Measurements from ENCODE around the gene MLF2.

Gene MLF2, protein sequence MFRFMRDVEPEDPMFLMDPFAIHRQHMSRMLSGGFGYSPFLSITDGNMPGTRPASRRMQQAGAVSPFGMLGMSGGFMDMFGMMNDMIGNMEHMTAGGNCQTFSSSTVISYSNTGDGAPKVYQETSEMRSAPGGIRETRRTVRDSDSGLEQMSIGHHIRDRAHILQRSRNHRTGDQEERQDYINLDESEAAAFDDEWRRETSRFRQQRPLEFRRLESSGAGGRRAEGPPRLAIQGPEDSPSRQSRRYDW
- total RNA-seq, result 37.7 to 45.4 reads per million in 2 donors

DNA sequence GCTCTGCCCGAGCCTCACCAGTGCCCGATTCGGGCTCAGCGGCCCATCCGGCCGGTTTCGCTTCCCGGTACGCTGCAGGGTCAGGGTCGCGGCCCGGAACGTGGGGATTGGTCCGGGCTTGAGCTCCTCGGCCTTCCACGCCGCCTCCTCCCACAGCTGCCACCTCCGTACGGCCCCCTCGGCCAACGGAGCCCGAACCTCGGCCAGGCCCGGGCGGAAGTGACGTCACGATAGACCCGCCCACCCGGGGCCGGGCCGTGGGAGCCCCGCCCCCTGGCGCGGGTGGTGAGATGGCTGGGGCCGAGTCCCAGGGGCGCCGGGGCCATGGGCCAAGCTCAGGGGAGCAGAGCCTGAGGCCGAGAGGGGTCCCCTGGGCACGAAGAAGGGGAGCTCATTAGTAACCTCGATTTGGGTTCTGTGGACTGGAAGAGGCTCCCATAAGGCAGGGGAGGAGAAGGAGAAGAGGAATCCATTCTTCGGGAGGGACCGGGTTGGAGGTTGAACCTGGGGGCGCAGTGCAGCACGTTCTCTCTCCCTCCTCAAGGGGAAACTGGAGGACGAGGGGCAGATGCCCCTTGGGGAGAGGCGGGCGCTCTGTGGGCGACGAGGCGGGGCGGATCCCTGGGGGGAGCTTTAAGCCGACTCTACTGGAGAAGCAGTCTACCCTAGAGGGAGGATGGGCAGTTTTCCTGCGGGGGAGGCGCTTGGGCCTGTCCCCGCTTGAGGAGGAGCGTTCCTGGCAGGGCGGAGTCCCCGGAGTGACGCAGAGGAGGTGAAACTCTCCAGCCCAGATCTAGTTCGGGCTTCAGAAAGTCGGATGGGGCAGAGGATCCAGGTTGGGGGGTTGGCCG, at the start of gene MLF2:
MLF2 (minus strand) TSS at position 221 of the 851 bp plus-strand sequence. CDS start 807 bp downstream, outside the sequence.
- DNase-seq, result peak; percentile 97

DNA sequence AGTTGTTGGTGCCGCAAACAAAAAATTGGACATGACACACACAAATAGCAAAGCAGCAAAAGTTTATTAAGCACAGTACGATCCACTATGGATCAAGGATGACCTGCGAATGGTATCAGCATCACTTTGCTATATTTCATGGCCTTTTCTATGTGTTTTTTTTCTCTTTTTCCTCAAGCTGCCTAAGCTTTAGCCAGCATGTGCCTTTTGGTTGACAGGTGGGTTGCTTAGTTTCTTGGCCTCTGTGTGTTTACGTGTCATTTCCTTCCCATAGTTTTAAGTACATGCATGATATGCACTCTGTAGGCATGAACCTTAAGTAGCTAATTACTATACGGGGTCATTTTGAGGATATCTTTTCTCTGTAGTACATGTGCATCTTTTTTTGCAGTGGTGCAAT, 46.2 kb upstream of the MLF2 start:
- no peak for DNase-seq

DNA sequence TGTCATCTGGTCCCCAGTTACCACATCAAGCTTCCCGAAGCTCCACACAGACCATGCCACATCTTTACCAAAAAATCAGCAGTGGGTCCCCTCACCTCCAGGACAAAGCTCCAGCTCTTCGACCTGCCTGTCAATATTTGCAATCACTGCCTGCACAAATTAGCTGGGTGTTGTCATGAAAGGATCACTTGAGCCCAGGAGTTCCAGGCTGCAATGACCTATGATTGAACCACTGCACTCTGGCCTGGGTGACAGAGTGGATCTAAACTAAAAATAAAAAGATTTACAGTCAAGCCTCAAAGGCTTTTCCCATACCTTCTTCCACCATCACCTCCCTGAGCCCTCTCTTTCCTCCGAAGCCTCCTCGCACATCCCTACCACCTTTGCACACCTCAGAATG, 43.6 kb upstream of the MLF2 start:
- DNase-seq, result no peak

DNA sequence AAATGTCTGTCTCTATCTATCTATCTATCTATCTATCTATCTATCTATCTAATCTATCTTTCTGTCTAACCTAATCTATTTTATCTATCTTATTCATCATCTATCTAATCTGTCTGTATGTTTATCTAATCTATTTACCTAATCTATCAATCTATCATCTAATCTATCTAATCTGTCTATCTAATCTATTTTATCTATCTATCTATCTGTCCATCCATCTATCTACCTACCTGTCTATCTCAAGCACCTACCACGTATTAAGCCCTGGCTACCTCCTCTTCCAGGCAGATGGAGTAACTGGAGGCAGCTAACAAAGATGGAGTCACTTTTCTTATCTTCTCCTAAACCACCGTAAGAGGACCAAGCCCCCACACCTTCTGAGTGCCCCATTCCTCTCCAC, 42.1 kb upstream of the MLF2 start:
- DNase-seq, result no peak

DNA sequence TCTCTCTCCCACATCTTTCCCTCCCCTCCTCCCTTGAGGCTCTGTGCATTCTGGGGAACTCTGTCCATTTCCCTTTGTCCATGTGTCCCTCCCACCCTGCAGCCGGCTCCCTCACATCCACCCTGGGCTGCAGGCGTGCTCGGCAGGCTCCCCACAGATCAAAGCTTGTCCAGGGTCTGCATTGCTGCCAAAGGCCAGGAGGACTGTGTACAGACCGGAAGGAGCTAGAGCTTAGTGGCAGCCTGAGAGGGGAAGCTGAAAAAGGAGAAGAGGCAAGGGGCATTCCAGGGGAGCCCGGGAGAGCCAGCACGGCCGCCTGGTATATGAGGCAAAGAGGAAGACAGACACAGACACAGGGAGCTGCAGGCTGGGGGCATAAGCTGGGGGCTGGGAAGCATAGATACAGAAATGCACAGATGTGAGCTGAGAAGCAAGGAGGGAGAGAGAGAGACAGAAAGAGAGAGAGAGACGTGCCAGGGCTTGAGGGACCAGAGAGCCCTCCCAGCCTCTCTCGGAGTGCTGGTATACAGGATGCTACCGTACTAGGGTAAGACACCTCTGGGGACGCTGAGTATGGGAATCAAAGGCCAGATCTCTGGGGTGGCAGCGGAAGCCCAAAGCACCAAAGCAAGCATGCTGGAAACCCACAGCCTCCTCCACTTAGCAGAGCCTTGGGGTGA, 39.7 kb upstream of the MLF2 start:
- DNase-seq, result no peak

DNA sequence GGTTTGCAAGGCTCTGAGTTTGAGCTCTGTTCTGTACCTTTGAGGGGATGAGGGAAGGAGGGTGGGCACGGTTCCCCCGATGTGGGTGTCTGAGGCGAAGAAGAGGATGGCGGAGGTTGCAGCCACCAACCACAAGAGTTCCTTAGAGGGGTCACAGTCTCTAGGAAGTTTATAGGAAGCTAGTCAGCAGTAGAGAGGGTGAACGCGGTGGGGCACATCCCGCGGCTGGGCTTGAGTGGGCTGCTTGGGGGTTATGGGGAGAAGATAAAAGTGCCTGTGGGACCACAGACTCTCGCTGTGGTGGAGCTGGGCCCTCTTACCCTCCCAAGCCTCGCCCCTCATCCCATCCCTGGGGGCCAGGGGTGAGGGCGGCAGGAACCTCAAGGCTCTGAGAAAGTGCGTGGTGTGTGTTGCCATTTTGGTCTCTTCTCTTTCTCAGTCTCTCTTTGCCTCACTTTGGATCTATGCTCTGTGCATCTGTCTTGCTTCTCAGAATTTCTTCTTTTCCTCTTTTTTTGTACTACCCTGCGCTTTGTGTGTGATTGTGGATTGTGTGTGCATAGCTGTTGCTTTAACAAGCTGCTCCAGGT, 39.1 kb upstream of the MLF2 start:
- no peak for DNase-seq

DNA sequence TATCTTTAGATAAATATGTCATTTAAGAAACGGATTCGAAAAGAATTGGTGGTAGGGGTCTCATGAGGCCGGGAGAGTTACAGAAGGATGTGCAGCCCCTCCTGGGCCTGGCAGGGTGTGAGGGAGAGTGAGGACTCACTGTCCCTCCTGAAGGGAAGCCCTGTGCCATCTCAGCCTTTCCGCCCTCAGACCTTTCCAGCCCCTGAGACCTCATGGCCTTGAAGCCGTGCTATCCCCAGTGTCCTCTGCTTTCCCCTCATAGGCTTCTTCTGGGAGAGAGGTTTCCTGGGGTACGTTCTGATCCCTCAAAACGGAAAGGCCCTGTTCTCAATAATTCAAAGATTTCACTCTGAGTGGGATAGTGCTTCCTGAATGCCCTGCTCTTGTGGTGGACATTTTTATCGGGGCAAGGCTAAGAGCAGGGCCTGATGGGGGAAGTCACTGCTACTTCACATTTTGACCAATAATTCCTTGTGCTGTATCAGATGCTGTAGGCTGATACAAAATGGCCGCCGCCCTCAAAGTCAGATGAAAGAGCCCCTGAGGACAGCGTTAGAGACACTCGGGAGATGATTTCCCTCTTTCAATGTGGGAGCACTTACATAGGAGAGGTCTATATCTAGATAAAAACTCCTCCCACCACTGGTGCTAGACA, 37.7 kb upstream of the MLF2 start:
- DNase-seq, result peak; percentile 38

DNA sequence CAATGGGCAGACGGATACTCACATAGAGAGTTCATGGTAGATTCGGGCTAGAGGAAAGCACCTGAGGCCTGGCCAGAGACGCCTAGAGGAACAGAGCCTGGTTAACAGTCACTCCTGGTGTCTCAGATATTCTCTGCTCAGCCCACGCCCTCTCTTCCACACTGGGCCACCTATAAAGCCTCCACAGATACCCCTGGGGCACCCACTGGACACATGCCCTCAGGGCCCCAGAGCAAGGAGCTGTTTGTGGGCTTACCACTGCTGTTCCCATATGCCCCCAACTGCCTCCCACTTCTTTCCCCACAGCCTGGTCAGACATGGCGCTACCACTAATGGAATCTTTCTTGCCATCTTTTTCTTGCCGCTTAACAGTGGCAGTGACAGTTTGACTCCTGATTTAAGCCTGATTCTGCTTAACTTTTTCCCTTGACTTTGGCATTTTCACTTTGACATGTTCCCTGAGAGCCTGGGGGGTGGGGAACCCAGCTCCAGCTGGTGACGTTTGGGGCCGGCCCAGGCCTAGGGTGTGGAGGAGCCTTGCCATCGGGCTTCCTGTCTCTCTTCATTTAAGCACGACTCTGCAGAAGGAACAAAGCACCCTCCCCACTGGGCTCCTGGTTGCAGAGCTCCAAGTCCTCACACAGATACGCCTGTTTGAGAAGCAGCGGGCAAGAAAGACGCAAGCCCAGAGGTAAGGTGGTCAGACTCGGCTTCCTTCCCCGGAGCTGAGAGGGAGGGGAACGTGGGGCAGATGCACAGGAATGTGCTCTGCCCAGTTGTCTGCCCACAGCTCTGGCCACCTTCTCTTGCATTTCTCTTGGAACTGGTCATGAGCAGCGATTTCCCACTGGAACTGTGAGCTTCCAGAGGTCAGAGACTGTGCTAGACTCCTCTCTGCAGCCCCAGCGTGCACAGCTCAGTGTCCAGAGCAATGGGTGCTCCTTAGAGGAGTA, 36.3 kb upstream of the MLF2 start, which contains the start of gene CD4:
CD4 (plus strand) TSS at position 557 of the 953 bp plus-strand sequence. CDS start 10,611 bp downstream, outside the sequence.
- peak; percentile 53 for DNase-seq

DNA sequence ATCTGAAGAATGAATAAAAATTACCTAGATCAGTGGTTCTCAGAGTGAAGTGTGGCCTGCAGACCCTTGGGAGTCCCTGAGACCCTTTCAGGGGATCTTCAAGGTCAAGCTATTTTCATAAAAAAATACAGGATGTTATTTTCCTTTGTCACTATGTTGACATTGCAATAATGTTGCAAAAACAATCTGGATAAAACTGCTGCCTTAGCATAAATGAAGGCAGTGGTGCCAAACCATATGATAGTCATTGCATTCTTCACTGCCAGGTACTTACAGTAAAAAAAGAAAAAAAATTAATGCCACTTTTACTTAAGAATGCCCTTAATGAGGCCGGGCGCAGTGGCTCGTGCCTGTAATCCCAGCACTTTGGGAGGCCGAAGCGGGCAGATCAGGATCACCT, 34.4 kb upstream of the MLF2 start:
- no peak for DNase-seq

DNA sequence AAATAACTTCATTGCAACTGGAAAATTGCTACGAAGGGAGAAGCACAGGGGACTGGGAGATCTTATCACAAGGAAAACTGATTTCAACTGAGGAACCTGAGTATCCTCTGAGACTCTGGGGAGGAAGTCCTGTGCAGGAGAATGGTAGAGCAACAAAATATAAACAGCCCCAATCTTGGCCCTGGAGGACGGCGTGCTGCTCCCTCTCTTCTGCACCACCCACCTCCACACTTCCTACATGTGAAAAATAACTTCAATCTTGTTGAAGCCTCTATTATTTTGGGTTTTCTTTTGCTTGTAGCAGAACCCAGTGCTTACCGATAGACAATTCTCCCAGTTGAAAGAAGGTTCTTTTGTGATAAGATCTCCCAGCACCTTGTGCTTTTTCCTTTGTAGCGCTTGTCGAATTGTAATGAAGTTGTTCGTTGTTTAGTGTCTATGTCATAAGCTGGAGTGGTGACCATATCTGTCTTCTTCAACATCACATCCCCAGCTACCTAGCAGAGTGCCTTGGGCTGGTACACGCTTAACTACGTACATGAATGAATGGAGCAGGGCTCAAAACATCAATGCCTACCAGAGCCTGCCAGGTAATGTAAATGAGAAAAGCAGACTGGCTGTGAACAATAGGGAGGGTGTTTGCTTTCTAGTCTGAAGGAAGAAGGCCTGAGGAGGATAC, 33.6 kb upstream of the MLF2 start:
- no peak for DNase-seq

DNA sequence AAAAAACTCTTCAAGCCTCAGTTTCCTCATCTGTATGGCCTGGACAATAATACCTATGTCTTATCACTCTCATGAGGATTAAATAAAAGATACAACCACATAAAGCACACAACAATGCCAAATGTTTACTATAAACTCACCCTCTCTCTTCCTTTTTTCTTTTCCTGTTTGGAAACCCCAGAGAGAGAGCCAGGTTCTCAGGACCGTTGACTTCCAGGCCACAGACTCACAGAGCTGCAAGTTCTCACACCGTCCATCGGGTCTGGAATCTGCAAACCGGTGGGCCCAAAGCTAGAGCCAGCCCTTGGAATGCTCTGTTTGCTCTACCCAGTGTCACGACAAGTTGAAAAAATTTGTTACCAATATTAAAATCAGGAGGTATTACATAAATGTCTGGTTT, 31.8 kb upstream of the MLF2 start:
- DNase-seq, result no peak

DNA sequence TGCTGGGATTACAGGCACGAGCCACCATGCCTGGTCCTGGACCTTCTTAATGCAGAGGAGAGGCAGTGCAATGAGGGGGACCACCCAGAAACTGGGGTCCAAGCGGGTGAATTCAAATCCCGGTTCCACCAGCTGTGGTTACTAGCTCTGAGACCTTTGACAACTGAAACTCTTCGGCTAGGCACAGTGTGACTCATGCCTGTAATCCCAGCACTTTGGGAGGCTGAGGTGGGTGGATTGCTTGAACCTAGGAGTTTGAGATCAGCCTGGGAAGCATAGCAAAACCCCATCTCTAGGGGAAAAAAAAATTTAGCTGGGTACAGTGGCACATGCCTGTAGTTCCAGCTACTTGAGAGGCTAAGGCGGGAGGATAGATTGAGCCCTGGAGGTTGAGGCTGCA, 31.4 kb upstream of the MLF2 start:
- DNase-seq, result no peak

DNA sequence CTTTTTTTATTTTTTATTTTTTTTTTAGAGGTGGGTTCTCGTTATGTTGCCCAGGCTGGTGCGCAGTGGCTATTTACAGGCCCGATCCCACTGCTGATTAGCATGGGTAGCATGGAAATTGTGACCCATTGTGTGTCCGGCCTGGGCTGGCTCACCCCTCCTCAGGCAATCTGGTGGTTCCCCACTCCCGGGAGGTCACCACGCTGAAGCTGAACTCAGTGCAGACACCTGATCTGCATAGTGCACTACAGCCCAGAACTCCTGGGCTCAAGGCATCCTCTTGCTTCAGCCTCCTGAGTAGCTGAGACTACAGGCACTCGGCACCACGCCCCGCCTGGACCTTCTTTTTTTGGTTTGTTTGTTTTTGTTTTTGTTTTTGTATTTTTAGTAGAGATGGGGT, 30.9 kb upstream of the MLF2 start:
- no peak for DNase-seq

DNA sequence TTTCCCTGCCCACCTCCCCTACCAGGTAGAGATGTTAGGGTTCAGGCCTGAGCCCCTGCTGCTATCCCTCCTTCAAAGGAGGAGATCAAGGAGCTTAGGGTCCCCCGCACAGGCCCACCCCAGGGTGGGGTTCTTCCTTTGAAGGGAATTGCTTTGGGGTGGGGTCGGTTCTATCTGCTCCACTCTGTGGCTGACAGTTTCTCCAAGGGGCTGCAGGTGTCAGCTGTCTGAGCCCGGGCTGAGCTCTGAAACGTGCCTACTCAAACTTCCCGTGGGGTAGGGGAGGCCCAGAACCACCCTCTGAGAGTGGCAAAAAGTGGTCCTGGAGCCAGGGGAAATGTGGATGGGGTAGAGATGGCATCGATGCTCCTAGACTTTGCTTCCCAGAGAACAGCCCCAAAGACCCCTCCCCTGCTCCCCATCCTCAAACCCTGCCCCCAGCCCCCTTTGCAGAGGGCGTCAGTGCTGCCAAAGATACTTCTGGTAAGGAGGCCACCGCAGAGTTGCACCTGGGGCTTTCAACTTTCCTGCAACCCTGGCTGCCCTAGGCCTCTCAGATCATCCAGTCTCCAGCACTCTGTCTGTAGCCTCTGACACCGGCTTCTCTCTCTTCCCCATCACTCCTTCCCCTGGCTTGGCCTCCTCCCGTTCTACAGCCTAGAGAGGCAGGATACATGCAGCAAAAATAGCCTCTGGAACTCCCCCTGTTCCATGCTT, 30.1 kb upstream of the MLF2 start:
- no peak for DNase-seq

DNA sequence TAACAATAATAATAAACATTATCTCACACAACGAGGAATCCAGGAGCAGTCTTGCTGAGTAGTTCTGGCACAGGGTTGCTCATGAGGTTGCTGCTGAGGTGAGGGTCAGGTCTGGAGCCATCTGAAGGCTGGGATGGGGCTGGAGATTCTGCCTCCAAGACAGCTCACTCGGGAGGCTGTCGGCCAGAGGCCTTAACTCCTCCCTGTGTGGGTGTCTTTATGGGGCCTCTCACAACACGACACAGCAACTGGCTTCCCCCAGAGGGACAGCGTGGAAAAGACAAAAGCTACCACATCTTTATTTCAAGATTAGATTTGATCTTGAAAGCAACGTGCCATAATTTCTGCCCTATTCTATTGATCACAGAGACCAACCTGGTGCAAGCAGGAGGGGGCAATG, 29.2 kb upstream of the MLF2 start:
- DNase-seq, result no peak

DNA sequence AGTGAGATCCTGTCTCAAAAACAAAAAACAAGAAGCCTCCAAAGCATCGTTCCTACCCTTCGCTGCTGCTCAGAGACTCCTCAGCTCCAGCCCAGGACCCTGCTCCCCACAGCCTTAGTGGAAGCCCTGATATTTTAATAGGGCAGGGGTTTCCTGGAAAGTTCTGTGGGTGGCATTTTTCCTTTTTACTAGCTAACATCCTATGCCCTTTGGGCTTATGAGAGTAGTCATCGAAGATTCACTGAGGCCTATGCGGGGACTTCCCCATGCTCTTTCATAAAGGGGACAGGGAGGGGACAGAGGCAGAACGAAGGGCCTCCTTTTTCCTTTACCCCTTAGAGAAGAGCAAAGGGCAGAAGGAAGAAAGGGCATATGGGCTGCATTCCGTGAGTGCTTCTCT, 27.6 kb upstream of the MLF2 start:
- DNase-seq, result no peak

DNA sequence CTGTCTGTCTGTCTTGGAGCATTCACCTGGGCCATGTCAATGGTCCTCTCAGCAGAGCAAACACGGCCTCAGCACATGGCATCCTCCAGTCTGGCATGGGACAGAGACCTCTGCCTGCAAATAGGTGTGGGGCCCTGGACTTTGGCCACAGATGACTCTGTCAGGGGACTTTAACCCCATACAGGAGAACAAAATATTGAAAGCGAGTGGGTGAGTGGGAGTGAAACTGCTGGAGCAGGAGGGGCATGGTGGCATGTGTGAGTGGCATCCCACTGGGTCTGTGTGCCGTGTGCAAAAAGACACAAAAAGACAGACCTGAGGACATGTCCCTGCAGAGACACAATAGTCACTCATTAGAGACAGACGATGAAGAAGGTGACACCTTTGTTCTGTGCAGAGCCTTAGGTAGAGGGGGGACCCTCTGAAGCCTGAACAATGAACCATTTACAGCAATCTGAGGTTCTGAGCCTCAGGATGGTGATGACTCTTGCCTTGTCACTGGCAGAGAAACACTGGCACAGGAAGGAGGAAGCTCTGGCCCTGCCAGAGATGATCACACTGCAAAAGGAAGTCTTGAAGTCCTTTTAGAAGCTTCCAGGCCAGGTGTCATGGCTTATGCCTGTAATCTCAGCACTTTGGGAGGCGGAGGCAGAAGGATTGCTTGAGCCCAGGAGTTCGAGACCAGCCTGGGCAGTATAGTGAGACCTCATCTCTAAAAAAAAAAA, 26.9 kb upstream of the MLF2 start:
- DNase-seq, result no peak

DNA sequence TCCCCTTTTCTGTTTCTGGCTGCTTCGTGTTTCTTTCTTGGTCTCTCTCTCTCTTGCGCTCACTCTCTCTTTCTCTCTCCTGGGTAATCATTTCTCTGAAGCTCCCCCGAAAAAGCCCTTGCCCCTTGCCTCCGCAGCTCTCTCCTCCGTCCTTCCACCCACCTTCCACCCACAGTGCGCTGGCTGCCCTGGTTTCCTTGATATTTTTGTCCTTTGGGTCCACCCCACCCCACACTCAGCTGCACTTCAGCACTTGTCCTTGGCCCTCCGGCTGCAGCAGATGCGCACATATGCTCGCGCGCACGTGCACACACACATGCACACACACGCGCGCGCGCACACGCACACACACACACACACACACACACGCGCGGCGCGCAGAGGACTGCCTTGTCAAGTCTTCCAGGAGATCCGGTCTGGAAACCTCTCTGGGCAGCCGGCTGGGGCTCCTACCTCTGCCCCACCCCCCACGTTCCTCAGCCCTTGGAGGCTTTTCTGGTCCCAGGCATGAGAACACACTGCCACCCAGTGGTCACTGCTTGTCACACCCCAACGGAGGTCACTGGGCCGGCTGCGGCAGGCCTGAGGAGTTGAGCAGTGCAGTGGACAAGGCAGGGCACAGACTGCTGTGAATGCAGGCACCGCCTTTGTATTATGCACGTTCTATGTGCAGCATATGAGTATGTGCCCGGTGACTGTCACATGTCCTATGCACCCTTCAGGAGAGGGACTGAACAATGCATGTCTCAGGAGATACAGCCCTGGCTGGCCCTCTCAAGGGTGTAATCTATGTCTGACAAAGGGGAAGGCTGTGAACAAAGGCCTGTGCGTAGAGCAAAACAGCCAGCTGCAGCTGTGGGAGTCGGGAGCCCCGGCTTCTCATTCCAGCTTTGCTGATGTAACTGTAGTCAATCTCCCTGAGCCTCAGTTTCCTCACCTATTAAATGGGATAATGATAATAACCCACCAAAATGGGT, 25.9 kb upstream of the MLF2 start:
- DNase-seq, result peak; percentile 88

Measured in T-helper 9 cell (primary cell).